NCI-H82 treated with DMSO at 0.1 percent for 48 hours (cell line): ENCODE measurements around the gene FAIM2.
"Not testable (repeated sequence)": the region's sequence is repeated elsewhere in the genome, so short reads cannot be mapped to it uniquely, and the experiment has no call there.

Source experiments
- DNase-seq: peaks from one replicate; lab custom pipeline; 2025; ENCODE audit not compliant: unreplicated experiment; lab: John Stamatoyannopoulos, UW

Gene FAIM2

DNA sequence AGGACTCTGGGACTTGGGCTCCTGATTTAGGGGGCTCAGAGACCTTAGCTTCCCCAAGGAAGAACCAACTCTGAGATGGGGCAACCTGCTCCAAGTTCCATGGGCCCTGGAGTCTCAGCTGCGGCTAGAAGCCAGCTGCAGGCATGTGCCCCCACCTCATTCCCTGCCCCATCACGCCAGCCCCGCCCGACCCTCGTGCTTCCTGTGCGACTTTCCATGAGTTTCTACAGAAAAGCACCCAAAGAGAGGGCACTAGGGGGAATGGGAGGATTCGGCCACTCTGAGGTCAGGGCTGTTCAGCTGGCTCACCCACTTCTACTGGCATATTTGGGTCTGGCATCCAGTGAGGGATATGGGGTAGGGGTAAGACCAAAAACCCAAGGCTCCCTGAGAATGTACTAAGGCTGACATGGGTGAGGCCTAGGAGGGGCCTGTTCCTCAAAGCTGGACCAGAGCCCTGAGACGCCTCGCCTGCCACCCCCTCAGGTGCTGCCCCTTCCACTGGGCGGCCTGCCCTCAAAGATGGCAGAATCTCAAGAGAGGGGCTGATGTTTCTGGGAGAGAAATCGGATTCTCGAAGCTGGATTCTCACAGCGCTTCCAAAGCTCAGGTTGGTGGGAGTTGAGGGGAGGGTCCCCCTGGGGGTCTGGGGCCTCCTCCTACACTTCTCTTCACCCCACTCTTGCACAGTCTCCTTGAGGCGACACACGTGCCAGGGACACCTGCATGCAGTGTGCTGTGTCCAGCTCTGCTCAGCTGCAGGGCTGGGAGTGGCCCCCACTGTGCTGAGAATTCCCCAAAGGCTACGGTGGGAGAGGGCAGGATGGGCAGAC, 22.1 kb downstream of the FAIM2 start:
- DNase-seq: no peak

DNA sequence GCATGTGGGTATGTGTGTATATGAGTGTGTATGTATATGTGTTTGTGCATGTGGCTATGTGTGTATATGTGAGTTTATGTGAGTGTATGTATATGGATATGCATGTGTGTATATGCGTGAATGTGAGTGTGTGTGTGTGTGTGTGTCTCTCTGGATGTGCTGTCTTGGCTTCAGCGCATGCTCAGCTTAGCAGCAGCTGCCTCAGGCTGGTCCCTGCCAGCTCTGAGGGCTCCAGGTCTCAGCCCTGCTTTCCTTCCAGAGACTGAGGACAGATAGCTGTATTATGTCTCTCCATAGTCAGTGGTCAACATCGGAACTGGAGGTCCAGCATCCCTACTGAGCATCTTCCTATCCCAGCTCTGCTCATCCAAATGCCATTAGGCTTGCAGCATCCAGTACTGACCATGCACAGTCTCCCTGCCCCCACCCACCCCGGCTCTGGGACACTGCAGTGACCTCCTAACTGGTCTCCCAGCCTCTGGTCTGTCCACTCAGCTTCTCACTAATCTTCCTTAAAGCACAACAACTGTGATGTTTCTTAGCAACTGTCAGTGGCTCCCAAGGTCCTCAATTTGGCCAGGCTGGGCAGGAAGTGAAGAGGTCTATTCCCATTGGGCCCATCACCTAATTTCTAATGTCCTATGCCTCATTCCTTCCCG, 22.8 kb downstream of the FAIM2 start:
- DNase-seq: no peak

DNA sequence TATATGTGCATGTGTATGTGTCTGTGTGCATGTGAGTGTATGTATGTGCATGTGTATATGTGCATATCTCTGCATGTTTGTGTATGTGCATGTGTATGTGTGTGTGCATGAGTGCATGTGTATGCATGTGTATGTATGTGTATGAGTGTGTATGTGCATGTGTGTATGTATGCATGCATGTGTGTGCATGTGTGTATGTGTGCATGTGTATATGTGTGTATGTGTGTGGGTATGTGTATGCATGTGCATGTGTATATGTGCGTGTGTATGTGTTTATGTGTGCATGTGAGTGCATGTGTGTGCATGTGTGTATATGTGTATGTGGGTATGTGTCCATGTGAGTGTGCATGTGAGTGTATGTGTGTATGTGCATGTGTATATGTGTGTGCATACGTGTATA, 24.6 kb downstream of the FAIM2 start:
- not testable (repeated sequence) for DNase-seq

DNA sequence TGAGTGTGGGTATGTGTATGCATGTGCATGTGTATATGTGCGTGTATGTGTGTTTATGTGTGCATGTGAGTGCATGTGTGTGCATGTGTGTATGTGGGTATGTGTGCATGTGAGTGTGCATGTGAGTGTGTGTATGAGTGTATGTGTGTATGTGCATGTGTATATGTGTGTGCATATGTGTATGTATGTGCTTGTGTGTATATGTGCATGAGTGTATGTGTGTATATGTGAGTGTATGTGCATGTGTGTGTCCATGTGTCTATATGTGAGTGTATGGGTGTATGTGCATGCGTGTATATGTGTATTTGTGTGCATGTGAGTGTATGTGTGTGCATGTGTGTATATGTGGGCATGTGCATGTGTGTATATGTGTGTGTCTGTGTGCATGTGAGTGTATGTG, 25.7 kb downstream of the FAIM2 start:
- no peak for DNase-seq

DNA sequence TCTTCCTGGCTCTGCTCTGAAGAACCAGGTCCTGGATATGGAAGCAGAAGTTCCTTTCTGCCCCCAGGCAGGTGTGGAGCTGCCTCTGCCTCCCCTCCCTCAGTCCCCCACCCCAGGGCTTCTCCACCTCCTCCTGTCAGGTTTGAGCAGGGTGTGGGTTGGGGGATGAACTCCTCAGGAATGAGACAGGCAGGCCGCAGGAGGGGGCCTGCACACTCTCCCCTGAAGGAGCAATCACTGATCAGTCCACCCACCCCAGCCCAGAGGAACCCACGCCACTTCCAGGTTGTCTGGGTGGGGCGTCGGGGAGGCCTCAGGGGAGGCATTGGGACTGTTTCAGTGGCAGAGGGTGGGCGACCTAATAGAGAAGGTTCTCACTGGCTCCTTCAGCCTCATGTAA, 26.6 kb downstream of the FAIM2 start:
- DNase-seq: no peak

DNA sequence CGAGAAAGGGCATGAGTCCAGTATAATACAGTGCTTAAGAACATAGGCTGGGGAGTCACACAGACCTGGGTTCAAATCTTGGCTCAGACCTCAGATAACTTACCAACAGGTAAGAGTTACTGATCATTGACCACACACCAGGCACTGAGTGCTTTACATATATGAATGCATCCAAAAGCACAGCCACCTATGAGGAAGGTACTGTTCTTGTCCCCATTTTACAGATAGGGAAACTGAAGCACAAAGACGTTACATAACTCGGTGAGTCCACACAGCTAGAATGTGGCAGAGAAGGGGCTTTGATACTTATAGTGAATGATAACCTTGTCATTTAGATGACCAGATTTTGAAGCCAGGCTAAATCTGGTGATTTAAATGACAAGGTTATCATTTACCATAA, 27.6 kb downstream of the FAIM2 start:
- DNase-seq: no peak

DNA sequence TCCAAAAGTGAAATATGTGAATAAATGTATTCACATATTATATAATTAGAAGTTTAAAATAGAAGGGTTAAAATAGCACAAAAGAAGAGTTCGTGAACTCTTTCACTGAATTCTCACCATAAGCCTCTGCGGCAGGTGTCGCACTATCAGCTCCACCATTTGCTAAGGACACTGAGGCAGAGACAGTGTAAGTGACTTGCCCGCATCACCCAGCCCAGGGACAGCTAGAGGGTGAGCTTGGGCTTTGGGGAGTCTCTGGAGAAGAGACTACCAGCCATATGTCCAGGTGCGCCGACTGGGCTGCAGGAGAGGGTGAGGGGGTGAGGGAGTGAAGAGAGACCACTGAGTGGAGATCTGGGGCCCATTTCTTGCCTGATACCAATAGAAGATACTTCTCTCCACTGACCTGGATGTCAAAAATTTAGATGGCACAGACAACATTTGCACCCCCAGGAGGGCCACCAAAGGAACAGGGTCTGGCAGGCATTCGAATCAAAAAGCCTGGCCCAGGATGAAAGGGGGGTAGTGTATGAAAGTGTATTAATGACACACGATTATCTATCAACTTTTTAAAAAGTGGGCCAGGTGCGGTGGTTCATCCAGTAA, 28.5 kb downstream of the FAIM2 start:
- DNase-seq: no peak

DNA sequence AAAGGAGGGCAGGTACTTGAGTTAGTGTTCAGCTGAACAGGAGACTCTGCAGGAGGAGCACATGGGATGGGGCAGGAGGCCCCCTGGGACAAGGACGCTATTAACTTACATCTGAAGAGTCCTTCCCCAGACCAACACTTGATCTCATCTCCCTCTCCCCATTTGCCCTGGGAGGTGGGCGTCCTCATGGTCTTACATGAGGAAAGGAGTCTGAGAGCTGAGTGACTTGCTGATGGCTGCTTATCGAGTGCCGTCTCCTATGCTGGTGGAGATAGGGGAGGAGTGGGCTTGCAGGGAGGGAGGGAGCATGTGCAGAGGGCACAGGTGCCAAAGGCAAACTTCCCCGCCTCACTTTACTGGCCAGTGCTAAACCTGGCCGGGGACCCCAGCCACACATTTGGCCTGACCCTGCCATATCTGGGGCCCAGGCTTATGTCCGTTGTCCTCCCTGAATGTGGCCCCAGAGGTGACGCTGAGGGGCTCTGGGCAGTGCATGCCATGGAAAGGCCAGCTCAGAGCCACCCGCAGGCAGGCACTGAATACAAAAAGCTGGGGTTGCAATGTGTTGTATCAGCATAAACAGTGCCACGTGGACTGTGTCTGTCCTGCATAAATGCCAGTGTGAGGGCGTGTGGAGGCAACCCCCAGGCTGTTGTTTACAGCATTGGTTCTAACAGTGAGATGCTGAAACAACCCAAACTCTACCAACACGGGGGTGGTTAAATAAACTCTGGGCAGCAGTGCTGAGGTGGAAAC, 29.4 kb downstream of the FAIM2 start:
- no peak for DNase-seq

DNA sequence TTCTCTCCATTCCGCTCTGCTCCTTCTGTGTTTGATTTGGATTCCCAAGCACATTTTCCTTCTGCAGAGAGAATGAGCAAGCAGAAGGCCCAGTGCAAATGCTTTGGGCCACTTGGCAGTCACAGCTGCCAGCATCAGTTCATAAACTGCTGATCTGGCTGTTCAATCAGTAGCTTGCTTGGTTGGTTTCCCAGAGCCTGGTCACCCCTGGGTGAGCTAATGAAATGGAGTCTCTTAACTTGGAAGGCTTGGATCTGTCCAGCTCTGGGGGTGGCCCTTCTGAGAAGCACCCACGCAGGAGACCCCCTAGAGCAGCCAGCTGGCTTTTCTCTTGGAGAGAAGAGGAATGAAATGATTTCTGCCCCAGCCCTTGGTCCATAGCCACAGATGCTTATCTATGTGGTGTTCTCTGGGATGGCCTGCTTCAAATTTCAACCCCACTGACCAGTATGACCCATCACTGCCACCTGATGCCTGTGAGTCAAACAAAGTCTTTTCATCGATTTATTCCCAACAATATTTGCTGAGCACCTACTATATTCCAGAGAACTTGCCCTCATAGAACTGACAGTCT, 30.3 kb downstream of the FAIM2 start:
- no peak for DNase-seq

DNA sequence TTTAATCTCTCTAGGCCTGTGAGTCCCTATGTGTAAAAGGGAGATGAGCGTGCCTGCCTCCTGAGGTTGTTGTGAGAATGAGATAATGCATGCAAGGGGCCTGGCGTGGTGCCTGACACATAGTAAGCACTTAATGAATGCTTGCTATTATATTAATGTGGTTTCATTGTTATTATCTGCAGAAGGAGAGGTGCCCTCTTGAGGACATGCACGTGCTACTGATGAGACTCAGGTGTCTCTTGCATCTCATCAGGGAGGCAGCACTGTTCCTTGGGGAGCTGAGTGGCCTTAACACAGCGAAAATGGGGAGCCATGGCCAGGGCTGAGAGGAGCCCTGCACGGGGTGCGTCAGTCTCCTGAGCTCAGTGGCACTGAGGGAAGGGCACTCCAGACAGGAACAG, 30.9 kb downstream of the FAIM2 start:
- no peak for DNase-seq

DNA sequence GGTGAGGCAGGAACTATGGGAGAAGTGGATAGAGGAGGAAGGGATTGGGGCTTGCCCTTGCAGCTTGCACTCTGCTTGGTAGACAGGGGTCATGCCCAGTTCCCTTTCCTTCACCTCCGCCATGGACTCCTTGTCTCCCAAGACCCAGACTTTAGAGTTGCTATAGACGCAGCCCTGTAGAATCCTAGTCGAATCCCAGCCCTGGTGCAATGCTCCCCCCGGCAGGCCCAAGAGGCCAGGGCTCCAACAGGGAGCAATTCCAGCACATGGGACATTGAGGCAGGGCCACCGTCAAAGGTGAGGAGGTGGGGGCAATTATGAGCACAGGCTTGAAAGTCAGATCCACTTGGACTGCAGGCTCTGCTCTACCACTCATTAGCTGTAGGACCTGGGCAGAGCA, 31.3 kb downstream of the FAIM2 start:
- no peak for DNase-seq

DNA sequence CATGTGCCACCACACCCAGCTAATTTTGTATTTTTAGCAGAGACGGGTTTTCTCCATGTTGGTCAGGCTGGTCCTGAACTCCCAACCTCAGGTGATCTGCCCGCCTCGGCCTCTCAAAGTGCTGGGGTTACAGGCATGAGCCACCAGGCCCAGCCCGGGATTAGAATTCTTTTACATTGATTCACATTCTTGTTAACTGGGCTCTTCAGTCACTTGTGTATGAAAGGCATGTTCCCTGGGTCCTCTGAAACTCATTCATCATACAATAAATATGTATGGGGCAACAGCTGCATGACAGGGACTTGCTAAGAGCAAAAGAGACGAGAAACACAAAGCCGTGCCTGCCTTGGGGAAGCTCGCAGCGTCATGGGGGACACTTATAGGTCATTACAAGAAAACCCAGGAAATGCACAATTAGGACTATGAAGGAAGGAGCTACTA, 31.9 kb downstream of the FAIM2 start:
- not testable (repeated sequence) for DNase-seq

DNA sequence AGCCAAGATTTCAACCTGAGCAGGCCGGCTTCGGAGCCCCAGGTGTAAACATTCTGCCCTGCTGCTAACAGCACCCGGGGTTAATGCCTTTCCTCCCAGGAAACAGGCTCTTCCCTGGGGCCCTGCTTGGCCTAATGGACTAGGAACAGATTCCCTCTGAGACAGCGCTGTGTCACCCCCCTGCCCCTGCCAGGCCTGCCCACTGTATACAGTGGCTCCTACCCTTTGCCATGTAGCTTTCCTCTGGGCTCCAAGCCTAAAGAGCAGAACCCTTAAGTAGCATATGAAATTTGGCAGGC, 32.5 kb downstream of the FAIM2 start:
- no peak for DNase-seq

DNA sequence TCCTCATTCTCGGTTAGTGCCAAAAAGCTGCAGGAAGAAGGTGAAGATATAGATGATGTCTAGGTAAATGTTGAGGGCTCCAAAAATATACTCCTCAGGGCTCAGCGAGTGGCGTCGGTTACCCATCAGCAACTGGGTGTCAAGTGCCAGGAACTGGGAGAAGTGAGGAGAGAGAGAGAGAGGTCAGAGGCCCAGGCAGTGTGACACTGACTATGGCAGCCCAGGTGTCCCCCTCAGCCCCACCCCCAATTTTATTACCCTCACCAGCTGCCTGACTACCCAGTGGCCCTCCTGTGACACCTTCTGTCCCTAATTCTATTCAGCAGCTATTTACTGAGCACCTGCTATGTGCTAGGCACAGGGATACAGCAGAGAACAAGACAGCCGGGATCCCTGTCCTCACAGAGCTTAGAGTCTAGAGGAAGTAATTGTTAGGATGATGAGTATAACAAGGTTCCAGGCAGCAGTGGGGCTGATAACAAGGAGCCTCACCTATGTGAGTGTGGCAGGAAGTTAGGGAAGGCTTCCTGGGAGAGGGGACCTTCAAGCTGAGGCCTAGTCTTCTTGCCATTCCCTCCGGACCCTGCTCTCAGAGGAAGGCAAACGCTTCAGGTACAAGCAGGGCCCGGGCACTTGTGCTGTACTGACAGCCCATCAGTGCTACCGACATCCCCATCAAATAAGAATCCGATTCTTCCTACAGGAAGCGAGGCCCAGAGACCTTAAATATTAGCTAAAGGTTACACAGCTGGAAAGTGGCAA, 33.0 kb downstream of the FAIM2 start:
- no peak for DNase-seq

DNA sequence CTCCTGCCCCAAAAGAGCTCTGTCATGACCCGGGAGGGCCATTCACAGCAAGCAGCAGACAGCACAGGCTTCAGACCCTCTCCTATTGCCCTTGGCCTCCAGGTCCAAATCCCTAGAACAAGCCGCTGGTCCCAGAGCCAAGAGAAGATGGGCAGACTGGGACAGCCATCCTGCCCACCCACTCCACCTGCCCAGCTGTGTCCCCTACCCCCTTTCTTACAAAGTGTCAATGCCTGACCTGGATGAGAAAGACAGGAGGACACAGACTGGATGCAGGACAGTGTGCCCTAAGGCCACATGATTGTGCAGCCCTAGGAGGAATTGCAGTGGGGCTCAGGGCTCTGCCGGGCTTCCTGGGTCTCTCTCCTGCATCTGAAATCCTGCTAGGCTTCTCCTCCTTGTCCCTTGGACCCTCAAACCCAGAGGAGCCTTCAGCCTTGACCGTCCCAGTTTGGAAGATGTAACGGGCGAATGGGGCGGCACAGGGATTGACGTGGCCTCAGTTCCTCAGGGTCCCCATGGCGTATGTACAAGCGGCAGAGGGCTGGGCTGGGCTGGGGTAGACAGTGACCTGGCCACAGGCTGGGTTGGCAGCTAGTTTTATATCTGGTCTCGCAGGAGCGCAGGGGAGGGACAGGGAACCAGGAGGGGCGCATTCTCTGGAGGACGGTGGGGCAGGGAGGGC, 33.7 kb downstream of the FAIM2 start:
- DNase-seq: no peak

DNA sequence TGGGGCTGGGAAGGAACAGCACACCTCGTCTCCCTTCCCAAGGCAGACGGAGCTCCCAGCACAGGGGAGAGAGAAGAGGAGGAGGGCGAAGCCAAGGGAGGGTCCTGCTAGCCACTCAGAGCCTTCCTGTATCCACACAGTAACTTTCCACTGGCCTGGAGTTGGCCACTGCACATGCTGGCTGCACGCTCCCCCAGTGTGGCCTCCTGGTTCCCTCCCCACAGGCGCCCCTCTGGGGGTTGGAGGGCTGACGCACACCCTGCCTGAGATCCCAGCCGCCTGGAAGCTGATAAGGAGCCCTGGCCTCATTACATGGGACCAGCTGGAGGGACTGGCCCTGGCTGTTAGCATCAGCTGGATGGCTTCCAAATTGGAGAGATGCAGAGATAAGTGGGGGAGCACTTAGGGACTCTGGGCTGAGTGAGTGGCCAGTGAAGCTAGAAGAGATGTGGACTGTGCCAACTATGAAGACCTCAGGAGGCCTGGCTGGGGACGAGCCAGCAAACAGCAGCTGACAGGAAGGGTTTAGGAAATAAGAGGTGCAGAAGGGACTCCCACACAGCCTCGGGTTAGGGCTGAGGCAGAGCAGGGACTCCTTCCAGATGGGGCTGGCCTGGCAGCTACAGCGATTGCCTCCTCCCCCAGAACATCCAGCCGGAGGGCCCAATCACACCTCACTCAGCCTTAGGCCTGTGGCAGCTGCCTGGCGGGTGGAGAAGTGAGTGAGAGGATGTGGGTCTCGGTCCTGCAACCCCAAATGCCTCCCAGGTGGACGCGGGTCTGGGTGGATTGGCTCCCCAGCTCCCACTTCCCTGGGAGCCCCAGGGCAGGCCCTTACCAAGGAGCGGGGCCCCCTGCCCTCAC, 34.5 kb downstream of the FAIM2 start:
- peak; percentile 37 for DNase-seq

DNA sequence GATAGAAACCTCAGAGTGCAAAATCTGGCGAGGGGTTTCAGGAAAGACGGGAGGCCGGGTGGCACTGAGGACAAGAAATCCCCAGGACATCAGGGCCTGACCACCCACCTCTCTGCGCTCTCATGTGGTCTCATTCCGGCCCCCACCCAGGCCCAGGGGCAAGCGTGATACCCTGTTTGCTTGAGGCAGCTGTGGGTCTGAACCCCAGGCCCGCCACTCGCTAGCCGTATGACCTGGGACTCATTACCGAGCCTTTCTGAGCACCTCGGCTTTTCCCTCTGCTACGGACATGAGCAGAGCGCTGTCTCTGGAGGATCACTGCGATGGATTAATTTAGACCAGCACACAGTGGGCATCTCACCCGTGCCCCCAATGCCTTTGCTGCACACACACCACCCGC, 35.3 kb downstream of the FAIM2 start:
- DNase-seq: no peak

DNA sequence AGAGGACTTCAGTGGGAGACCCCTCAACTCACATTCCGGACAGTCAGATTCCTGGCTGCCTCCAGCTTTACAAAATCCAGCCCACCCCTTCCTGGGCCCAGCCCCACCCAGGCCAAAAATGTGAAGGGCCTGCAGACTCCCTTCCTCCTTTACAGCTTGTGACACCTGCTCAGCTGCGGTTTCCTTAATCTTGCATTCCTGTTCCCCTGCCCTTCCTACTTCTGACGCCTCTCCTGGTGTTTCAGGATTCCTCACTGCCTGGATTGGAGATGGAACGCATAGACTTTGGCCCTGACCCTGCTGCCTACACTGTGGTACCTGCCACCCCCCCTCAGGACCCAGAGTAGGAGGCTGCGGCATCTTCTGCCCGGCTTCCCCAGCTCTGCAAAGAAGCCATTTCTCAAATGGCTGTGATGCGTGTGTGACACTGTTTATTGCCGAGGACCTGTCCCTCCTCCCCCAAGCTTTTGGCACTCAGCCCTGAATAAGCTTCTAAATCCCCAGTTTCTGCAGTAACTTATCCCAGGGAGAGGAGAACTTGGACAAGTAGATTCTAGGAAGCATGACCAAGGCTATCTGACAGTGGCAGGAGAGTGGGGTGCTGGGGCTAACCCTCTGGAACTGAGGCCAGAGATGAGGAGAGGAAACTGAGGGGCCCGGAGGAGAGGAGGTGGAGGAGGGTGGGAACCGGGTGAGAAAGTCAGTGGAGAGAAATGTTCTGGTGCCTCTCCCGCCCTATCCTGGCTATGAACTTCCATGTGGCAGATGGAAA, 35.9 kb downstream of the FAIM2 start:
- peak; percentile 24 for DNase-seq
